GM23248 (cell line): ENCODE measurements around the gene GRIA4. TPM values are rescaled to one million over a fixed set of nuclear protein-coding genes. Genes with fewer than 3 reads are reported as not detected.

Source experiments
- DNase-seq: peaks from one replicate; pipeline ENCODE4 v3.0.0-alpha.2; 2015
- H2AFZ ChIP-seq: fragments of 200-600 bp; sonication (generic); 2 replicates; pipeline ENCODE4 v1.6.1; 2016; ENCODE audit warnings: antibody characterized with exemption
- H3F3A ChIP-seq: fragments of 200-600 bp; sonication (generic); 2 replicates; pipeline ENCODE4 v1.6.1; 2016; ENCODE audit warnings: mild to moderate bottlenecking, antibody characterized with exemption, mixed run types; ENCODE audit not compliant: insufficient read depth
- H3K27ac ChIP-seq: fragments of 200-600 bp; sonication (generic); 2 replicates; pipeline ENCODE4 v1.5.1; 2016; ENCODE audit warnings: mild to moderate bottlenecking
- H3K27me3 ChIP-seq: fragments of 200-600 bp; sonication (generic); replicated peaks from 2 replicates; pipeline ENCODE4 v1.6.1; 2016; ENCODE audit warnings: mild to moderate bottlenecking; ENCODE audit not compliant: insufficient read depth
- H3K36me3 ChIP-seq: fragments of 200-600 bp; sonication (generic); 2 replicates; pipeline ENCODE4 v1.6.1; 2016; ENCODE audit warnings: low read depth, mild to moderate bottlenecking
- H3K4me1 ChIP-seq: fragments of 200-600 bp; sonication (generic); 2 replicates; pipeline ENCODE4 v1.6.1; 2016; ENCODE audit warnings: mild to moderate bottlenecking; ENCODE audit not compliant: insufficient read depth
- H3K4me2 ChIP-seq: fragments of 200-600 bp; sonication (generic); one replicate; pipeline ENCODE4 v1.6.1; 2016; ENCODE audit warnings: mild to moderate bottlenecking; ENCODE audit not compliant: unreplicated experiment
- H3K4me3 ChIP-seq: fragments of 200-600 bp; sonication (generic); 2 replicates; pipeline ENCODE4 v1.5.1; 2016; ENCODE audit warnings: mild to moderate bottlenecking
- H3K79me2 ChIP-seq: fragments of 200-600 bp; sonication (generic); 2 replicates; pipeline ENCODE4 v1.6.1; 2016; ENCODE audit warnings: mild to moderate bottlenecking; ENCODE audit not compliant: insufficient read depth
- H3K9ac ChIP-seq: fragments of 200-600 bp; sonication (generic); 2 replicates; pipeline ENCODE4 v1.6.1; 2016; ENCODE audit warnings: mild to moderate bottlenecking
- H3K9me2 ChIP-seq: fragments of 200-600 bp; sonication (generic); 2 replicates; pipeline ENCODE4 v1.6.1; 2016; ENCODE audit warnings: mixed run types, mild to moderate bottlenecking, moderate library complexity; ENCODE audit not compliant: insufficient read depth
- H3K9me3 ChIP-seq: fragments of 200-600 bp; sonication (generic); one replicate; pipeline ENCODE4 v1.6.1; 2017; ENCODE audit warnings: low read depth
- H4K20me1 ChIP-seq: fragments of 200-600 bp; sonication (generic); 2 replicates; pipeline ENCODE4 v1.6.0; 2016; ENCODE audit not compliant: insufficient read depth
- EZH2 ChIP-seq: fragments of 200-600 bp; sonication (generic); IDR thresholded peaks from 2 replicates; pipeline ENCODE4 v1.6.1; 2018; ENCODE audit warnings: antibody characterized with exemption, mild to moderate bottlenecking; ENCODE audit not compliant: insufficient read depth, poor library complexity, severe bottlenecking
- EZH2phosphoT487 ChIP-seq: fragments of 200-600 bp; sonication (generic); IDR thresholded peaks from 2 replicates; pipeline ENCODE4 v1.6.1; 2018; ENCODE audit warnings: antibody characterized with exemption, moderate library complexity, mild to moderate bottlenecking, low read depth; ENCODE audit not compliant: insufficient read depth
- WGBS, 2 experiments: methylation state at CpG; one replicate each; pipeline ENCODE4 v1.1.6; 2015 to 2017; ENCODE audit warnings: low lambda C conversion rate in 2 of 2, low coverage in 1 of 2; ENCODE audit errors: missing lambda C conversion rate in 2 of 2; 5-methylcytosine and 5-hydroxymethylcytosine counted together
- in situ Hi-C: fragments of 300-500 bp; cut with MboI; formaldehyde crosslinking; loops from 2 replicates; pipeline ENCODE4 v1.15.0; 2020
- polyA plus RNA-seq: library from polyadenylated mRNA; unstranded; fragments of >200 nt; fragmentation: Nextera tagmentation; extraction: Ambion mirVana; gene quantifications from 2 replicates; pipeline ENCODE4 v1.2.1, GENCODE V29; 2016
- total RNA-seq: library from RNA; depleted of rRNA; stranded (reverse); fragments of >200 nt; shearing (Covaris generic); gene quantifications from 2 replicates; pipeline ENCODE4 v1.2.3, GENCODE V29; 2014

The GRIA4 gene
- total and polyA plus RNA-seq, 2 experiments from 2014 or later: not detected

DNA sequence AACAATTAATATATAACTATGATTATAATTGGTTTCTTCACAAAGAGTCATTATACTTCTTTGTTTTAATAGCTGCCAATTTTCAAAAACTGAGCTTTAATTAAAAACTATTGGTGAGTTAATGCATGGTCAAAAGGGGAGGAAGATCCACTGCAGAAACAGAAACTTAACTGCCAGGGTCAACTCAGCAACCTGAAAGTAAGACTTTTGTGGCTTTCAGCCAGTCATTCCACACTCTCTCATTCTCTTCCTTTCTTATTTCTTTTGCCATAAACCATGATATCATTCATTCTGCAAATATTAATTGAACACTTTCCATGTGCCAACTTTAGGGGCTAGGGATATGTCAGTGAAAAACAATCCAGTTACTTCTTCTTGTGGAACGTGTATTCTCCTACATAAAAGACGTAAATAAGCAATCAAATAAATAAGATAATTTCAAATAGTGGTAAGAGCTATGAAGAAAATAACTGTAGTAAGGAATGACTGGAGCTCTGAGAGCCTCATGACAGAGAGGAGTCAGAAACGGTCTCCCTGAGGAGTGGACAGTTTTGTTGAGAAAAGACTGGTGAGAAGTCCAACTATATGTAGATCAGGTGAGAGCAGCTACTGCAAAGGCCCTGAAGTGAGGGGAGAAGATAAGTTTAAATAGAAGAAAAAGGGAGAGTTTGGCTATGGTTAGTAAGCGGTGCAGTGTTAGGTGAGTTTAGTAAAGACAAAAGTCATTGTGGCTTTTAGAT is 130.5 kb downstream of the GRIA4 start:
- Histone ChIP-seq H3K4me3 (no peak overlapping the region), H3K9me2 (no peaks in the 10 kb centered on the region), H3K79me2 (no peaks in the 10 kb centered on the region), H3K27ac (no peak overlapping the region), H3K36me3 (no peaks in the 10 kb centered on the region), H3K9me3 (no peaks in the 10 kb centered on the region), H3K4me1 (no peaks in the 10 kb centered on the region), H4K20me1 (no peaks in the 10 kb centered on the region), H3K27me3 (no peaks in the 10 kb centered on the region), H2AFZ (no peak overlapping the region), H3K9ac (no peak overlapping the region), H3K4me2 (no peak overlapping the region), H3F3A (no peaks in the 10 kb centered on the region)
- TF ChIP-seq EZH2 (no peak), EZH2phosphoT487 (no peak)
- in situ Hi-C loops: no loop called here
- WGBS, 2 experiments: 32 to 42% methylated on average over 4 of the region's 4 CpGs
- DNase-seq: no peak

DNA sequence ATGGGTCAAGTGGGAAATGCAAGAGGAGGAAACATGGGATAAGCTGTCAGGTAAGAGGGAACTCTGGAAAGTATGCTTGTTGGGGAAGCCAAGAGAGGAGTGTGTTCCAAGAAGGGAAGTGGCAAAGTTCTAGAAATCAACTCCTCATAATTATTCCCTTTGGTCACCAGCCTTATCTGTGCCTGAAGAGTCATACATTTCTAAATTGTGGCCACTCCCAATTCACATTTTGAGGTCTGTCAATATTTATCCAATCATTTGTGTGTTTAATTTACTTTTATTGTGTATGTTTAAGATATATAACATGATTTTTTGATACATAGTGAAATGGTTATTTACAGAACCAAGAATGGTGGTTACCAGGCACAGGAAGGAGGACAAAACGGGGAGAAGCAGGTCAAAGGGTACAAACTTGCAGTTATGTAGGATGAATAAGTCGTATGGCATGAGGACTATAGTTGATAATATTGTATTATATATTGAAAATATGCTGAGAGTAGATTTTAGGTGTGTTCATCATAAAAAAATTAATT is 131.7 kb downstream of the GRIA4 start:
- H3K4me3 ChIP-seq: no peak overlapping the region
- no peaks in the 10 kb centered on the region for H3K9me2 ChIP-seq
- no peak for DNase-seq
- 20 to 27% methylated on average over 2 of the region's 2 CpGs for WGBS, 2 experiments
- no peaks in the 10 kb centered on the region for H3K4me1 ChIP-seq
- H3K27me3 ChIP-seq: no peaks in the 10 kb centered on the region
- no peak overlapping the region for H2AFZ ChIP-seq
- no peak for TF ChIP-seq EZH2
- TF ChIP-seq EZH2phosphoT487: no peak
- H3K9me3 ChIP-seq: no peaks in the 10 kb centered on the region
- H3K27ac ChIP-seq: no peak overlapping the region
- no peaks in the 10 kb centered on the region for H3K36me3 ChIP-seq
- H3F3A ChIP-seq: no peaks in the 10 kb centered on the region
- in situ Hi-C loops: no loop called here
- H3K9ac ChIP-seq: no peak overlapping the region
- H3K79me2 ChIP-seq: no peaks in the 10 kb centered on the region
- H4K20me1 ChIP-seq: no peaks in the 10 kb centered on the region
- H3K4me2 ChIP-seq: no peak overlapping the region

DNA sequence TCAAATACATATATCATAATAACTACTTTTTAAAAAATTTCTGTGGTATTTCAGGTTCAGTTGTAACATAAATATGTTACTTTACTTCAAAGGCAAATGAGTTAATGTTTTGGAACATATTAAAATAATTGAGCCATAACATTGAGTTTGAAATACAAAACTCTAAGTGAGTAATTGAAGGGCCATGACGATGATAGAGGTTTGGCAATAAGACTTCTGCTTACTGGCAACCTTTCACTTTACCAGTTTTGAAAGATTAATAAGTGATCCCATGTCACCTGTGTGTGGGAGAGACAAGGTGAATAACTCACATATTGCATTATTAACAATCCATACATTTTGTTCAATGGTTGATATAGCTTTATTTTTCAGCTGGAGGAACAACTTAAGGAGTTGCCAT is 144.4 kb downstream of the GRIA4 start:
- Histone ChIP-seq H3F3A (no peaks in the 10 kb centered on the region), H3K9ac (no peak overlapping the region), H3K36me3 (no peaks in the 10 kb centered on the region), H3K27me3 (no peaks in the 10 kb centered on the region), H3K4me3 (no peak overlapping the region), H2AFZ (no peak overlapping the region), H3K27ac (no peak overlapping the region), H3K4me1 (no peaks in the 10 kb centered on the region), H3K4me2 (no peak overlapping the region), H3K79me2 (no peaks in the 10 kb centered on the region), H3K9me3 (no peaks in the 10 kb centered on the region), H4K20me1 (no peaks in the 10 kb centered on the region), H3K9me2 (no peaks in the 10 kb centered on the region; the same call in 1 of the 2 replicates)
- TF ChIP-seq EZH2phosphoT487: no peak
- TF ChIP-seq EZH2: no peak
- DNase-seq: no peak
- in situ Hi-C loops: no loop called here
- WGBS, 2 experiments: 0% methylated on average over 1 of the region's 1 CpG

DNA sequence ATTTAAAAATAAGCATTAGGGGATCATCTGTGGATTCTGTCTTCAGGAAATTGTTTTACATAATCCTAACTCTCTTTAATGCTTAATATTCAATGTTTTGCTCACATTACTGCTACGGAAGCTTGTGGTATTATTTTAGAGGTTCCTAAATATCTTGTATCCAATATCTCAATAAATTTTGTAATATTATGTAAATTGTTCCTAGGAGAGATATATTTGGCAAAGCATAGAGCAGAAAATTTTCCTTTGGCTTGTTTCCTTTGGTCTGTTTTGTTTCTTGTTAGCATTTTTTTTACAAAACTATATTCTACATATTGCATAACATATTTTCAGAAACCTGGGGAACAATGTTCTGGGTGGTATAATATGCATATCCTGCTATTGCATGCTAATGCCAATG is 144.8 kb downstream of the GRIA4 start:
- H3K36me3 ChIP-seq: no peaks in the 10 kb centered on the region
- no peaks in the 10 kb centered on the region for H3K4me1 ChIP-seq
- no peaks in the 10 kb centered on the region; the same call in 1 of the 2 replicates for H3K9me2 ChIP-seq
- no peaks in the 10 kb centered on the region for H3K9me3 ChIP-seq
- in situ Hi-C loops: no loop called here
- H3K79me2 ChIP-seq: no peaks in the 10 kb centered on the region
- no peak overlapping the region for H3K4me3 ChIP-seq
- DNase-seq: no peak
- TF ChIP-seq EZH2phosphoT487: no peak
- H3K9ac ChIP-seq: no peak overlapping the region
- no peaks in the 10 kb centered on the region for H3K27me3 ChIP-seq
- no peaks in the 10 kb centered on the region for H3F3A ChIP-seq
- H2AFZ ChIP-seq: no peak overlapping the region
- WGBS, 2 experiments: 25 to 27% methylated on average over 1 of the region's 1 CpG
- no peak overlapping the region for H3K4me2 ChIP-seq
- H3K27ac ChIP-seq: no peak overlapping the region
- H4K20me1 ChIP-seq: no peaks in the 10 kb centered on the region
